ENCODE data around the gene IL22RA2.

The IL22RA2 gene

DNA sequence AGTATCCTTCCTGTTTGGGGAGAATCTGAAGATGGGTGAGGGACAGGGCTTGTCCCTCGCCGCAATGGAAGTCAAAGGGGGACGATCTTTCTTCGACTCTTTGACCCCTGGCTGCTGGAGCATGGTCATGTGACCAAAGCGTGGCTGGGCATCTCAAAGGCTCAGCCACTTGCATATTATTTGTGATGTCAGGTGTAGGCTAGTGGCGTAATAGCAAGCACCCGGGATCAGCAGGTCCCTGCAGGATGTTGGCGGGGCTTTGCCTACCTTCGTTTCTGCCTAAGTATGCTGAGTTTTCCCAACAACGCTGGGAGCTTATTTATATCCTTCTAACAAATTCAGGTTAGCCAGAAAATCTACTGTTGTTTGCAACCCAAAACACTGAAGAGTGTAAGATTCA is 78.4 kb downstream of the IL22RA2 start:
- DNase-seq (ENCODE audit: low spot score), result no peak

DNA sequence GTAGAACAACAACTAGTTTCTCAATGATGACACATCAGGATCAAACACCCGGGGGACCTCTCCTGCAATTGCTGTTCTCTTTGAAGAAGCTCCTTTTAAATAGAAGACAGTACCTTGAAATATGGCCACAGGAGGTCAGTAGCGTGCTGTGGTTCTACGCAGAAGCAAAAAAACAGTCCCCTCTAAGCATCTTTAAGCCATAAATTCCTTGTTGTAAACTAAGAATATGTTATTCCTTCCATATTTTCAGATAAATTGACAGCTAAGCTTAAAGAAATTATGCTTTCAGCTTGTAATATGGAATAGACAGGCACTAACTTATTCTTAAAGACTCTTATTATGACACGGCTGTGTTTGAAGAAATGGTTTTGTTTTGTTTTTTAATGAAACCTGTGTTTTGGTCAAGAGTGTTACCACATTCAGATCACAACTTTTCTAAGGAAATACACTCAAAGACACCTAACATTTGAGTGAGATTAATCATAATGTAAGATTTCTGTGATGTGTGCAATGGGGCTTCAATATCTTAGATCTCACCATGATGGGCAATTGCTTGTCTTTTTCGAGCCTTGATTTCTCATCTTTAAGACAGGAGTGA is 78.9 kb downstream of the IL22RA2 start:
- peak; percentile 18 for DNase-seq (ENCODE audit: low spot score)

All from hepatic stellate cell (primary cell).